ENCODE data around the gene BCORL1.

DNA sequence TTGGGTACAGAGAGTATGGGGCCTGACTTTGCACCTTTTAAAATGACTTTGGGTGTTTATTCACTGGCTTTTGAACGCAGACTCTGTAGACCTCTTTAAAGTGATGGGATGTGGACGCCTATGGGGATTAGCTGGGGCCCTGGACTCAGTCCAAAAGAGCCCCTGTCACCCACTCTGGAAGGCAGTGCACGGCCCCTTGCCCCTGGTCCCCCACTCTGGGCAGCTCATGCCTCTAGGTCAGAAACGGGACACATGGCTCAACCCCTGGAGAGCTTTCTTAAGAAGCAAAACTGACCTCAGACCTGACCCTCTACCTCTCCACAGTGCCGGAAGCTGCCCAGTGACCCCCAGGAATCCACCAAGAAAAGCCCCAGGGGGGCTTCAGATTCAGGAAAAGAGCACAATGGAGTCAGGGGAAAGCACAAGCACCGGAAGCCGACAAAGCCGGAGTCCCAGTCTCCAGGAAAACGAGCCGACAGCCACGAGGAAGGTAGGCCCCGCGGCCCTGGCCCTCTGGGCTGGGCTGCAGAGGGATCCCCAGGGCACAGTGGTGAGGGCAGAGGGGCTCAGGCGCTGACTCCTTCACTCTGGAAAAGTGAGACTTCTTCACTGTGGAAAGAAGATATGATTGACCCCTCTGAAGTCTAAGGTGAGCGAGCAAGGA lies 38.4 kb downstream of the BCORL1 start:
- TF ChIP-seq POLR2A (IDR thresholded peaks at IDR 0.05) = no peak
- TF ChIP-seq, protein P1, sequence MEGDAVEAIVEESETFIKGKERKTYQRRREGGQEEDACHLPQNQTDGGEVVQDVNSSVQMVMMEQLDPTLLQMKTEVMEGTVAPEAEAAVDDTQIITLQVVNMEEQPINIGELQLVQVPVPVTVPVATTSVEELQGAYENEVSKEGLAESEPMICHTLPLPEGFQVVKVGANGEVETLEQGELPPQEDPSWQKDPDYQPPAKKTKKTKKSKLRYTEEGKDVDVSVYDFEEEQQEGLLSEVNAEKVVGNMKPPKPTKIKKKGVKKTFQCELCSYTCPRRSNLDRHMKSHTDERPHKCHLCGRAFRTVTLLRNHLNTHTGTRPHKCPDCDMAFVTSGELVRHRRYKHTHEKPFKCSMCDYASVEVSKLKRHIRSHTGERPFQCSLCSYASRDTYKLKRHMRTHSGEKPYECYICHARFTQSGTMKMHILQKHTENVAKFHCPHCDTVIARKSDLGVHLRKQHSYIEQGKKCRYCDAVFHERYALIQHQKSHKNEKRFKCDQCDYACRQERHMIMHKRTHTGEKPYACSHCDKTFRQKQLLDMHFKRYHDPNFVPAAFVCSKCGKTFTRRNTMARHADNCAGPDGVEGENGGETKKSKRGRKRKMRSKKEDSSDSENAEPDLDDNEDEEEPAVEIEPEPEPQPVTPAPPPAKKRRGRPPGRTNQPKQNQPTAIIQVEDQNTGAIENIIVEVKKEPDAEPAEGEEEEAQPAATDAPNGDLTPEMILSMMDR (IDR thresholded peaks at IDR 0.05) = no peak
- no peak for TF ChIP-seq POLR2AphosphoS5 (IDR thresholded peaks at IDR 0.05)
- TF ChIP-seq EP300 (IDR thresholded peaks at IDR 0.05) = no peak

Data from upper lobe of left lung (tissue), 4 donors.